Tibial artery (tissue), 4 donors: ENCODE data around the gene RAD51B.

Experiments
- DNase-seq, 2 donors: peaks; one replicate each; pipeline ENCODE4 v3.0.0-alpha.2; 2019
- H3K27ac ChIP-seq, 2 donors: fragments of 200-600 bp; sonication (generic) in 1 of 2; 1 replicate in 1 of 2; 2 replicates in 1 of 2; pipeline ENCODE4 v1.5.1; 2018 to 2019; ENCODE audit warnings: mild to moderate bottlenecking in 1 of 2
- H3K27me3 ChIP-seq, 2 donors: fragments of 200-600 bp; sonication (generic) in 1 of 2; one replicate each; pipeline versions ENCODE4 v1.5.1 to v1.6.0; 2016 to 2019
- H3K36me3 ChIP-seq, 3 donors: fragments of 200-600 bp; sonication (generic) in 2 of 3; one replicate each; pipeline ENCODE4 v1.5.1; 2016 to 2019; ENCODE audit warnings: mild to moderate bottlenecking in 2 of 3
- H3K4me1 ChIP-seq, 4 donors: fragments of 200-600 bp; sonication (generic) in 2 of 4; 1 replicate in 3 of 4; 2 replicates in 1 of 4; pipeline ENCODE4 v1.5.1; 2016 to 2019
- H3K4me3 ChIP-seq, 2 donors: fragments of 200-600 bp; sonication (generic) in 1 of 2; 1 replicate in 1 of 2; 2 replicates in 1 of 2; pipeline ENCODE4 v1.5.1; 2018 to 2019; ENCODE audit warnings: mild to moderate bottlenecking in 2 of 2
- H3K9me3 ChIP-seq, 3 donors: fragments of 200-600 bp; sonication (generic) in 1 of 3; one replicate each; pipeline ENCODE4 v1.5.1; 2016 to 2019
- CTCF ChIP-seq, 2 experiments: fragments of 200-600 bp in 1 of 2; fragments of 450-650 bp in 1 of 2; IDR thresholded peaks; one replicate each; pipeline ENCODE4 v1.5.1; 2017 to 2019; ENCODE audit warnings: antibody characterized with exemption in 2 of 2, mild to moderate bottlenecking in 1 of 2, moderate library complexity in 1 of 2
- intact Hi-C: fragments of 100-400 bp; cut with DNase I; formaldehyde crosslinking; loops from one replicate; pipeline ENCODE4 v1.15.0; 2023; ENCODE audit warnings: low total_unique reads

Gene RAD51B

GRCh38 chr14:67875175-67876006 is 55.8 kb downstream of the RAD51B start:
- no peak for DNase-seq
- H3K27ac ChIP-seq, result no peak overlapping the region
- no peaks in the 10 kb centered on the region for H3K9me3 ChIP-seq
- no peaks in the 10 kb centered on the region for H3K27me3 ChIP-seq
- intact Hi-C loops, result no loop called here
- TF ChIP-seq CTCF (IDR thresholded peaks at IDR 0.05), result no peak
- H3K36me3 ChIP-seq, result no peaks in the 10 kb centered on the region
- H3K4me3 ChIP-seq, result no peak overlapping the region
- no peaks in the 10 kb centered on the region for H3K4me1 ChIP-seq

GRCh38 chr14:67879026-67879425 is 59.4 kb downstream of the RAD51B start:
- intact Hi-C loops, result no loop called here
- H3K27ac ChIP-seq, result no peak overlapping the region

GRCh38 chr14:67881225-67881624 is 61.6 kb downstream of the RAD51B start:
- intact Hi-C loops, result no loop called here
- no peak for TF ChIP-seq CTCF (IDR thresholded peaks at IDR 0.05)

More at GRCh38 chr14:67879026-67879425, 59.4 kb downstream of the RAD51B start:
- H3K36me3 ChIP-seq, result no peaks in the 10 kb centered on the region
- H3K4me3 ChIP-seq, result no peak overlapping the region
- no peaks in the 10 kb centered on the region for H3K9me3 ChIP-seq
- H3K27me3 ChIP-seq, result no peaks in the 10 kb centered on the region
- no peaks in the 10 kb centered on the region for H3K4me1 ChIP-seq
- no peak for TF ChIP-seq CTCF (IDR thresholded peaks at IDR 0.05)
- no peak for DNase-seq

GRCh38 chr14:67882986-67883555 is 63.5 kb downstream of the RAD51B start:
- Histone ChIP-seq H3K4me1 (no peaks in the 10 kb centered on the region), H3K9me3 (no peaks in the 10 kb centered on the region), H3K4me3 (no peak overlapping the region), H3K36me3 (no peaks in the 10 kb centered on the region), H3K27ac (no peak overlapping the region), H3K27me3 (no peaks in the 10 kb centered on the region)
- DNase-seq, result no peak
- intact Hi-C loops, result no loop called here
- TF ChIP-seq CTCF (IDR thresholded peaks at IDR 0.05), result no peak

More at GRCh38 chr14:67881225-67881624, 61.6 kb downstream of the RAD51B start:
- Histone ChIP-seq H3K27me3 (no peaks in the 10 kb centered on the region), H3K27ac (no peak overlapping the region), H3K4me3 (no peak overlapping the region), H3K4me1 (no peaks in the 10 kb centered on the region), H3K36me3 (no peaks in the 10 kb centered on the region), H3K9me3 (no peaks in the 10 kb centered on the region)
- no peak for DNase-seq

- intact Hi-C loops, result no loop called here
- Histone ChIP-seq H3K36me3 (no peaks in the 10 kb centered on the region), H3K4me3 (no peak overlapping the region), H3K9me3 (no peaks in the 10 kb centered on the region), H3K27ac (no peak overlapping the region), H3K4me1 (no peaks in the 10 kb centered on the region), H3K27me3 (no peaks in the 10 kb centered on the region)
- no peak for DNase-seq
- peak; percentile 17 to 32 for TF ChIP-seq CTCF (IDR thresholded peaks at IDR 0.05)
Measured at GRCh38 chr14:67883717-67884116, 64.1 kb downstream of the RAD51B start.
